ENCODE data around the gene EFR3B.
A peak's percentile ranks its signal among the peaks of the same experiment; 100 is the strongest.
"Not testable (repeated sequence)": the region's sequence is repeated elsewhere in the genome, so short reads cannot be mapped to it uniquely, and the experiment has no call there.

Gene EFR3B

GRCh38 chr2:25041928-25042320, at the start of gene EFR3B:
Gene EFR3B, plus strand, starts transcription at chr2:25042076. Its CDS starts 237 bp downstream, at chr2:25042313.
- peak; percentile 80 for DNase-seq (ENCODE audit: low read depth)

DNA sequence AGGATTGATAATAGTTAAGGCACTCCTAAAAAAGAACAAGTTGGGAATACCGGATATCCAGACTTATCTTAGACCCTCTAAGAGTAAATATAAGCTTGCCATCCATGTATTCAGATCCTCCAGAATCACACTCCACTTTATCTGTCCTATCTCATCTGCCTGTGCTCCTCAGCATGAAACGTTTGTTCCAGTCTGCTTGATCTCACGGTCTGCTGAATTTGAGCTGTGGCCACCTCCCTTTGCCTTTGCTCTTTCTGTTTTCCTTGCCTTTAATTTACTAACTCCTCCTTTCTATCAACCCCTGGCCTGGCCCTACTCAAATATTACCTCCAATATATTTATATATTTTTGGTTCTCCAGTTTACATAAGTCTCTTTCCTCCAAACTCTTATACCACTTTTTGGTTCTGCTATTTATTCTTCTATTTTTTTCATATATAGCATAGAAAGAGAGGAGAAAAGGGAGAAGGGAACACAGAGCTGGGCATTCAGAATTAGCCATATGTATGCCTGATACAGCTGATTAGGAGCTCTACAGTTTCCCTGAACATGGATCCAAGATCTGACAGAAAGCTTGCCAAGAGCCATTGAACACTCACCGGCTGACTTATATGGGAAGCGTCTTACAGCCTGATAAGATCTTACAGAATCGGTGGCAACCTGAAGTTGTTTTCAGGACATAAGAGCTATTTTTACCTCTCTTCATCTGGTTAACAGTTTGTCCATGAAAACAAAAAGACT, 48.3 kb upstream of the EFR3B start:
- no peak for DNase-seq (ENCODE audit: low read depth)

DNA sequence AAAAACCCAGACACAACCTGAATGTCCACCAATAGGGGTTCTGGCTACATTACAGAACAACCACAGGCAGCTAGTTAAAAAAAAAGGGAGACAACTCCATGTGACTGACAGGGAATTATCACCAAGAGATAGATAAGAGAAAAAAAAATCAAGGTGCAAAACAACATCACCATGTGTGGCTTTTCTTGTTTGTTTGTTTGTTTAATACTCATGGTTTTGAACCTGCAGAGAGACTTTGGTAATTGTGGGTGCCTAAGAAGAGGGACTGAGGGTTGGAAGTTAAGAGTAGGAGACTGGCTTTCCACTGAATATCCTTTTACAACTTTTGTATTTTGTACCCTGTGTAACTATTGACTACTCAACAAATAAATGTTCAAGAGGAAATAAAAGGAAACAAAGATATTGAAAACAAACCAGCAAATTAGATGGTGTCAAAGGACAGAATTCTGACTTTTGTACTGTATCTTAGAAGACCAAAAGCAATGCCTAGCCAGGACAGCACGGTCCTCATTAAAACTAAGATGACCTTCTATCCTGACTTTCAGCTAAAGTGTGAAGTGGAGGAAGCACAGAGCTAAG, 47.6 kb upstream of the EFR3B start:
- no peak for DNase-seq (ENCODE audit: low read depth)

DNA sequence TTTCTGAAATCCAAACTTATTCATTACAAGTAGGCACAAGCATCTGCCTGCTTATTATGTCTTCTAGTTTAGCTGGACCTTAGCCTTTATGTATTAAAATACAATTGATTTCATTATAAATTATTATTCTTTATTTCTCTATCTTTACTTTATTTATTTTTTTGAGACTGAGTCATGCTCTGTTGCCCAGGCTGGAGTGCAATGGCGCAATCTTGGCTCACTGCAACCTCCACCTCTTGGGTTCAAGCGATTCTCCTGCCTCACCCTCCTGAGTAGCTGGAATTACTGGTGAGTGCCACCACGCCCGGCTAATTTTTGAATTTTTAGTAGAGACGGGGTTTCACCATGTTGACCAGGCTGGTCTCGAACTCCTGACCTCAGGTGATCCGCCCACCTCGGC, 42.8 kb upstream of the EFR3B start:
- DNase-seq (ENCODE audit: low read depth): not testable (repeated sequence)

DNA sequence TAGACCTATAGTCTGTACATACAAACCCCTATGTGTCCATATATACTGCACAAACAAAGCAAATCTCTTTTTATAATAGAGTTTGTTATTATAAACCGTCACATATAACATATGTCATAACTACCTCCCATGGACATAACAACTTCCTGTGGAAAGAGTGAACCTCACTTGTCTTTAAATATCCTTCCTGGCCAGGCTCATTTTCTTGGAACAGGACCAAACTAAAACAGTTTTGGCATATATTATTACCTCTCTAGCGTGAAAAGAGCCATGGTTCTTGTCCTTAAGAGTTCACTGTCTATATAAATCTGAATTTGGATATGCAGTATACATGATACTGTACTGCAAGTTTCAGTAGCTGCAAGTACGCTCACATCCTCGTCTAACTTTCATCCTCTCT, 41.8 kb upstream of the EFR3B start:
- DNase-seq (ENCODE audit: low read depth): no peak

DNA sequence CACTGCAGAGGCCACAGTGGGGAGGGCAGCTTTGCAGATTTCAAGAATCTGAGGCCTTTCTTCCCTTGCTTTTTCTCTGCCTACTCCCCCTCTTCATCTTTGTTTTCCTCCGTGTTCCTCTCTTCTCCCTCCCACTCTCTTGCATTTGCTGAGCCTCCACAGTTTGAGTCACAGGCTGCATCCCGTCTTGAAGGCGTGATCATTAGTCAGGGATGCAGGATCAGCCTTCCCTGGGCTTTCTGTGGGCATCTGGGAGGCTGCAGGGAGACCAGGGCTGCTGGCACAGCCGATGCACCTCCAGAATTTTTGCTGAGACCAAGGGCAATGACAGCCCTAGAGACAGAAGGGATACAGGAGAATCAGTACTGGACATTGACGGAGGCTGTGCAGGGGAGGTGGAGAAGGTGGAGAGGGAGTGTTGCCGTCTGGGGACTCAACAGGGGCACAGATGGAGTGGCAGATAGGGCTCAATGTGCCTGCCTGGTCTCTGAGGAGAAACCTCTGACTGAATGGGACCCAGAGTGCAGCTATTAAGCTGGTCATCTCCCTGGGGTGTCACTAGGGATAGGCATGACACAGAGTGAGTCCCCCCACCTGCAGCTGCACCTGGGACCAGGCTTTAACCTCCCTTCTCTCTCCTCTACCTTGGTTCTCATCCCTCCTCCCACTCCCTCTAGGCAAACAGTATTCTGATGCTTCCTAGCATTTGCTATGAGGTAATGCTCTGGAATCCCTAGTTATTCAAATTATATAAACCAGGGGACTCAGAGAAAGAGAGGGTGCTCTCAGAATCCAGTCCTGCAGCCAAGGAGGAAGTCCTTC, 41.2 kb upstream of the EFR3B start:
- no peak for DNase-seq (ENCODE audit: low read depth)

DNA sequence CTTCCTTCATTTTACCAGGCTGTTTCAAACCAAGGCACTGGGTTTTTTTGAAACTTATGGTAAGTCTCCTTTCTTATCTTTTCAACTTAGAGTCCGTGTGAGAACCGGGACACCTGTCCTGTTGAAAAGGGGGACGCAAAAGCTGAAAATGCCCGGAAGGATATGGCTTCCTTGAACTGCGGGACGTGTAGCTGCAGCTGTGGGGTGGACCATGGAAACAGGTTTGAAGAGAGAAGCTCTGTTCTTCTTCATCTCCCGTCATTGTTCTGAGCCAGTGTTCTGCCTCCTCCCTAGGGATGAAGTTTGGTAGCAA, 40.6 kb upstream of the EFR3B start:
- DNase-seq (ENCODE audit: low read depth): no peak

- no peak for DNase-seq (ENCODE audit: low read depth)
These were observed 39.8 kb upstream of the EFR3B start for GRCh38 chr2:25002066-25002465.

- no peak for DNase-seq (ENCODE audit: low read depth)
These were observed 31.9 kb upstream of the EFR3B start for GRCh38 chr2:25009954-25010353.

DNA sequence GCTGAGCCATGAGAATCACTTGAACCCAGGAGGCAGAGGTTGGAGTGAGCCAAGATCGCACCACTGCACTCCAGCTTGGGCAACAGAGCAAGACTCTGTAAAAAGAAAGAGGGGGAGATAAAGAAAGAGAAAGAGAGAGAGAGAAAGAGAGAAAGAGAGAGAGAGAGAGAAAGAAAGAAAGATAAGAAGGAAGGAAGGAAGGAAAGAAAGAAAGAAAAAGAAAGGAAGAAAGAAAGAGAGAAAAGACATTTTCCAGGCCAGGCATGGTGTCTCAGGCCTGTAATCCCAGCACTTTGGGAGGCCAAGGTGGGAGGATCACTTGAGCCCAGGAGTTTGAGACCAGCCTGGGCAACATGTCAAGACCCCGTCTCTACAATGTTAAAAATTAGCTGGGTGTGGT, 30.5 kb upstream of the EFR3B start:
- not testable (repeated sequence) for DNase-seq (ENCODE audit: low read depth)

GRCh38 chr2:25014631-25015030, 27.2 kb upstream of the EFR3B start:
- DNase-seq (ENCODE audit: low read depth): no peak

DNA sequence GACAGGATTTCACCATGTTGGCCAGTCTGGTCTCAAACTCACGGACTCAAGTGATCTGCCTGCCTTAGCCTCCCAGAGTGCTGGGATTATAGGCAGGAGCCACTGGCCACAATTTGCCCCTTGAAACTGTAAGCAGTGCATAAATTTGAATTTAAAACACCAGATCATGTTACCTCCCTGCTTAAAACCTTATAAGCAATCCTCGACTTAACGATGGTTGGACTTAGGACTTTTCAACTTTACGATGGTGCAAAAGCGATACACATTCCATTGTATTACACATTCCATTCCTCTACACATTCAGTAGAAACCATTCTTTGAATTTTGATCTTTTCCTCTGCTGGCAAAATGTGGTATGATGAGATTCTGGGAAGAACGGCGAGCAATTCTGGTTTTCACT, 23.2 kb upstream of the EFR3B start:
- no peak for DNase-seq (ENCODE audit: low read depth)

DNA sequence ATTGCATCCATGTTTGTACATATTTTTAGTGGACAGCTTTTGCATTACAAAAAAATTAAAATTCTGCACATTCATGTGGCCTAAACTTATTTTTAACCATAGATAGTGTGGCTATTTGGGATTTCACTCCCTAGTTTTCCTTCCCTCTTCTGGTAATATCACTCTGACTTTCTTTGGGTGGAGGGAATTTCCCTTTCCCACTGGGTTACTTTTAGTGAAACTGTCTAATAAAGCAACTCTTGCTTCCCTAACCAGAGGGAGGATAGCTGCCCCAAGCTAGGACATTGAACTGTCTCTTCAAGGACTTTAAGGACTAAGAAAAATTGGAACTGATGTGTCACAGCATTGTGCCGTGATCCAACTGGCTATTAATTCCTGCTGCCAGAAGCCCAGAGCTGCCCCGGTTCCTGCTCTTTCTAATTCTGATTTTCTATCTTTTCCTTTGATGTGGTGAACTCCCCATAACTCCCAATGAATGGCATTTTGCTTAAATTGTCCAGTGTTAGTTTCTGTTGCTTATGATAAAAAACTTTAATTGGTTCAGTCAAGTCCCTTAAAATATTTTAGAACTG, 20.0 kb upstream of the EFR3B start:
- DNase-seq (ENCODE audit: low read depth): no peak

- no peak for DNase-seq (ENCODE audit: low read depth)
These were observed 18.5 kb upstream of the EFR3B start for GRCh38 chr2:25023333-25023732.

GRCh38 chr2:25025229-25026007, 16.5 kb upstream of the EFR3B start:
- no peak for DNase-seq (ENCODE audit: low read depth)

- DNase-seq (ENCODE audit: low read depth): no peak
These were observed 15.8 kb upstream of the EFR3B start for GRCh38 chr2:25026008-25026530.

DNA sequence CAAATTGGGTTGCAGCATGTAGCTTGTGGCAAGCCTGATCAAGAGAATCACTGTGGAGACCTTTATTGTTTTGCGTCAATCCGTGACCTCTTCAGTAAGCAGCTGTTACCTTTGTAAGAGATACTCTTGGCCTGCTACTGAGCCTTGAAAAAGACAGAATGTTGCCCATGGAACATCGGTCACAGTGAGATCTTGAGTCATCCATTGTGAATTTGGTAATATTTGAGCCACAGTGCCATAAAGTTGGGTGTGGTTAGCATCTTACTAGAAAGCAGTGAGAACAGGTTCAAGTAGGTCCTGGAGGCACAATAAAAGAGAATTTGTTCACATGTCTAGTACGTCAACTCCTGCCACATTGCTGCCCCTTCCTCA, 12.7 kb upstream of the EFR3B start:
- no peak for DNase-seq (ENCODE audit: low read depth)

DNA sequence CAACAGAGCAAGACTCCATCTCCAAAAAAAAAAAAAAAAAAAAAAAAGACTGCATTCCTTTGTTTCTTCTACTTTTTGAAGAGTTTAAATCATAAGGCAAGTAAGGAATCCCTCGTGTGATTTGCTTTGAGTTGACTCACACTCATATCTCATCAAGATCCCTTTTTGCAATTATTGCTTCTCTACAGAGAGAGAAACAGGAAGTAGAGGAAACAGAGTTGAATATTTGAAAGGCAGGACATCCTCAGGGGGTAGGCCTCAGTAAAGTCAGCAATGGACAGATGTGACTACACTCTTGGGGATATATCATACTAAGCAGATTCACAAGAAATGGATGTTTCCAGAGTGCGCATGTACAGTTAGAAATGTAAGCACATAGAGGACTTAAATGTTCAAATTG, 11.2 kb upstream of the EFR3B start:
- no peak for DNase-seq (ENCODE audit: low read depth)

DNA sequence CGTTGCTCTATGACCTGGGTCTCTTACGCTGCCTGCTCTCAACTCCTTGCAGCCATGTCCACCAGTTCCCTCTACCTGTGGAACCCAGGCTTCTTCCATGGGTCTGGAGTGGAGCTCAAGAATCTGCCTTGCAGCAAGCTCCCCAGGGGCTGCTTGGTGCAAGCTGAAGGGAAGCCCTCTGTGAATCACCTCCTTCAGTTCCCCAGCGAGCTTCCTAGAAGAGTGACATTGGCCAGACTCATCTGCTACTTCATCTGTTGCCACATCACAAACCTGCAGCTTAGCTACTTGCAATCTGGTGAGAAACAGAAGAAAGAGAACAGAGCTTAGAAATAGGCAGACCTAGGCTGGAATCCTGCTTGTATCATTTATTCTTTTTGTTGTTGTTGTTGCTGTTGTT, 9.8 kb upstream of the EFR3B start:
- no peak for DNase-seq (ENCODE audit: low read depth)

GRCh38 chr2:25032901-25033300, 9.0 kb upstream of the EFR3B start:
- DNase-seq (ENCODE audit: low read depth): no peak

DNA sequence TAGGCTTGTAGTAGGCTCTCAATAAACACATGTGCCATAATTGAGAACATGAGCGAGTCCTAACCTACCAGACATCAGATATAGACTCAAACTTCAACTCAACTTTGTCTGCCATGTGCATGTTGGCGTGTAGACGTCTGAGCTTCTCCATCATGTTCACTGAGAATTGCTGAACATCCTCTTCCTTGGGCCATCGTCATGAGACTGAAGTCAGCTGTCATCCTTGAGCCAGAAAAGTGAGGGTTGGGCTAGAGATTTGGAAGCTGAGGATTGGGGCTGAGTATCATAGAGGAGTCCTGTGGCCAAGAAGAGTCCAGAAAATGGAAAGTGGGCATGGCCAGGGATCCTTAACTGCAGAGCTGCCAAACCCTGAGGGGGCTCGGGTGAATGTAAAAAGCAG, 7.8 kb upstream of the EFR3B start:
- DNase-seq (ENCODE audit: low read depth): no peak
